GM06990 (cell line): Measurements from ENCODE around the gene ETV2.

Experiments
- DNase-seq: peaks from one replicate; pipeline ENCODE4 v3.0.0-alpha.2; 2011; ENCODE audit not compliant: insufficient read length; ENCODE audit errors: extremely low read depth
- H3K27me3 ChIP-seq: replicated peaks from 2 replicates; pipeline ENCODE4 v1.6.0; 2011; ENCODE audit warnings: low read length; ENCODE audit not compliant: control insufficient read depth, insufficient read depth
- H3K36me3 ChIP-seq: 2 replicates; pipeline ENCODE4 v1.5.1; 2011; ENCODE audit warnings: low read length; ENCODE audit not compliant: control insufficient read depth, insufficient read depth
- H3K4me3 ChIP-seq: replicated peaks from 2 replicates; pipeline ENCODE4 v1.5.1; 2011; ENCODE audit warnings: low read depth, mild to moderate bottlenecking, control low read depth, low read length
- TF ChIP-seq, protein P1 (sequence below): IDR thresholded peaks from 2 replicates; pipeline ENCODE4 v1.5.1; 2011; ENCODE audit warnings: low read length, control low read depth, mild to moderate bottlenecking, inconsistent platforms; ENCODE audit not compliant: insufficient read depth, poor library complexity, severe bottlenecking

The ETV2 gene

DNA sequence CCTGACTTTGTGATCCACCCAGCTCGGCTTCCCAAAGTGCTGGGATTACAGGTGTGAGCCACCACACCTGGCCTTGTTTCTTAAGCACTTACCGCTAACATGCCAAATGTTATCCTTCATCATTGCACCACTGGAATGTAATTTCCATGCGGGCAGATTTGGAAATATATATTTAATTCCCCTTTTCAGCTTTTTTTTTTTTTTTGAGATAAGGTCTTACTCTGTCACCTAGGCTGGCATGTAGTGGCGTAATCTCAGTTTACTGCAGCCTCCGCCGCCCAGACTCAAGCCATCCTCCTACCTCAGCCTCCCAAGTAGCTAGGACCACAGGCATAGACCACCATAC, 20.4 kb downstream of the ETV2 start:
- Histone ChIP-seq H3K36me3 (peaks cover 9% of the 10 kb centered on the region), H3K27me3 (no peaks in the 10 kb centered on the region)
- TF ChIP-seq, protein P1, sequence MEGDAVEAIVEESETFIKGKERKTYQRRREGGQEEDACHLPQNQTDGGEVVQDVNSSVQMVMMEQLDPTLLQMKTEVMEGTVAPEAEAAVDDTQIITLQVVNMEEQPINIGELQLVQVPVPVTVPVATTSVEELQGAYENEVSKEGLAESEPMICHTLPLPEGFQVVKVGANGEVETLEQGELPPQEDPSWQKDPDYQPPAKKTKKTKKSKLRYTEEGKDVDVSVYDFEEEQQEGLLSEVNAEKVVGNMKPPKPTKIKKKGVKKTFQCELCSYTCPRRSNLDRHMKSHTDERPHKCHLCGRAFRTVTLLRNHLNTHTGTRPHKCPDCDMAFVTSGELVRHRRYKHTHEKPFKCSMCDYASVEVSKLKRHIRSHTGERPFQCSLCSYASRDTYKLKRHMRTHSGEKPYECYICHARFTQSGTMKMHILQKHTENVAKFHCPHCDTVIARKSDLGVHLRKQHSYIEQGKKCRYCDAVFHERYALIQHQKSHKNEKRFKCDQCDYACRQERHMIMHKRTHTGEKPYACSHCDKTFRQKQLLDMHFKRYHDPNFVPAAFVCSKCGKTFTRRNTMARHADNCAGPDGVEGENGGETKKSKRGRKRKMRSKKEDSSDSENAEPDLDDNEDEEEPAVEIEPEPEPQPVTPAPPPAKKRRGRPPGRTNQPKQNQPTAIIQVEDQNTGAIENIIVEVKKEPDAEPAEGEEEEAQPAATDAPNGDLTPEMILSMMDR, result no peak

DNA sequence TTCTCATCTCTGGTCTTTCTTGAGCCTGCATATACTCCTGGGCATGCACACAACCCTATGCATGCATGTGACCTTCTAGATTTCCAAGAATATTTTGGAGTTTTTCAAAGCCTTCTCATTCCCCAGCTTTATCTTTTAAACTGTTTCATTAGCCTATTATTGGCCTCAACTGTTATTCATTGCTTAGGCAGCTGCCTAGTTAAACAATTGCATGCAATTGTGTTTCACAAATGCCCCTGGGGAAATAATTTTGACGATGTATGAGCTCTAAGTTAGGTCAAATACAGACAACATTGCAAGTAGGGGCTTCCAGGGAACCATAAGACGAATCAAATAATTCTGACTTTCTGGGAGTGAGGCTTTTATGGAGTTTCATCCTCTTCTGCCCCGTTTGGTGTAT, 22.4 kb downstream of the ETV2 start:
- TF ChIP-seq, protein P1, result no peak
- DNase-seq, result no peak
- Histone ChIP-seq H3K36me3 (peaks cover 1% of the 10 kb centered on the region; the same call in 1 of the 2 replicates), H3K4me3 (no peak overlapping the region), H3K27me3 (no peaks in the 10 kb centered on the region; the same call in 1 of the 2 replicates)

More for the DNA sequence above, 20.4 kb downstream of the ETV2 start:
- no peak overlapping the region for H3K4me3 ChIP-seq
- no peak for DNase-seq

DNA sequence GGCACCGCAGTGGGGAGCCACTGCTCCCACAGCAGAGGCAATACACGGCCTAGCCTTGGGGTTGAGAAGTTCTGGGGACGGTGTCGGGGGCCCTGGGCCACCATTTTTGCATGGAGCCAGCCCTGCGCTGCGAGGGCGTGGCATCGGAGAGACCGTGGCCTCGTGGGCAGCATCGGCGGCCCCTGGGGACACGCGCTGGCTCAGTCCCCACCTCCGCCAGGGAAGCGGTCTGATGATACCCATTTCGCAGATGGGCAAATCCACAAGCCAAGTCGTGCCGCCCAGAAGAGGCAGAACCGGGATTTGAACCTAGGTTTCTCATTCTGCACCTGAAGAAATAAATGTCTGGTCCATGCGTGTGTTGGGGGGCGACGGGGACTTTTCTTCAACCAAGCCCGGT, 23.6 kb downstream of the ETV2 start:
- no peak for DNase-seq
- Histone ChIP-seq H3K4me3 (no peak overlapping the region), H3K36me3 (peaks cover 1% of the 10 kb centered on the region; the same call in 1 of the 2 replicates), H3K27me3 (peaks cover 2% of the 10 kb centered on the region)
- TF ChIP-seq, protein P1, result no peak

DNA sequence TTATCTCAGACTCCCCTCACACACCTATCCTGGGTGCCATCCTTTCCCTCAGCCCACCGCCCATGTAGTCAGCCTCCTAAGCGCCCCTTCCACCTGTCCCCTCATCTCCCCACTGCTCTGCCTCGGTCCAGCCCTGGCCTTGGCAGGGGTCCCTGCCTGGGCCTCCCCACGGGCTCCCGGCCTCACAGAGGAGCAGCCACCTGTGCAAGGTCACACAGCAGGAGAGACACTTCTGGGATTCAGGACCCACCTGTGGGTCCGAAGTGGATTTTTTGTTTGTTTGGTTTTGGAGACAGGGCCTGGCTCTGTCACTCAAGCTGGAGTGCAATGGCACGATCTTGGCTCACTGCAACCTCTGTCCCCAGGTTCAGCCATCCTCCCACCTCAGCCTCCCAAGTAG, 24.1 kb downstream of the ETV2 start:
- DNase-seq, result no peak
- TF ChIP-seq, protein P1, result no peak
- peaks cover 1% of the 10 kb centered on the region; the same call in 1 of the 2 replicates for H3K36me3 ChIP-seq
- H3K27me3 ChIP-seq, result peaks cover 2% of the 10 kb centered on the region
- no peak overlapping the region for H3K4me3 ChIP-seq

DNA sequence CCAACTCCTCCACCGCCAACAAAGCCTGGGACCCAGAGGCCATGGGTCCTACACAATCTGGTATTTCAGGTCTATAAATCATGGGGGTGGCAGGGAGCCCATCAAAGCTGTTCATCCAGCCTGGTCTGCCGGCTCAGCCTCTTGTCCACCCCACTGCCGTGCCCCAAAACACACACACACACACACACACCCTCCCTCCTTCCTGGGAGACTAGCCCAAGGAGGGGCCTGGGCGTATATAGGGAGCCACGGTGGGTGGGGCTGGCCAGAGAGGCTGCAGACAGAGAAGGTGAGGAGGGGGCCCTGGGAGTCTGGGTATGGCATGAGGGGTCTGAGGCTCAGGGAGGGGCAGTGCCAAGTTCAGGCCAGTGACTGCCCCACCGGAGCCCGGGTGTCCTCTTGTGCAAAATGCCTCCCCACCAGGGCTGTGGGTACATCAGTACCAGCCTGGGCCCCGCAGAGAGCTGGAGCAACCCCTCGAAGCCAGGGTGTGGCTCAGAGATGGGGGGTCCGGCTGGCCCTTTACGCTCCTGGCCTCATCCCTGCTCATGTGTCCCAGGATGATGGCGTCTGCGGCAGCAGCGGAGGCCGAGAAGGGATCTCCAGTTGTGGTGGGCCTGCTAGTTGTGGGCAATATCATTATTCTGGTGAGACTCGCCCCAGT, 24.8 kb downstream of the ETV2 start, which contains the start of gene UPK1A:
Gene UPK1A, plus strand, starts transcription at position 267 of the 663 bp plus-strand sequence. Its CDS starts 296 bp downstream, at position 563.
- TF ChIP-seq, protein P1, result no peak
- Histone ChIP-seq H3K36me3 (peaks cover under 1% of the 10 kb centered on the region; the same call in 1 of the 2 replicates), H3K27me3 (peaks cover 2% of the 10 kb centered on the region), H3K4me3 (no peak within 1 kb of the TSS)
- DNase-seq, result no peak
